Keratinocyte (primary cell): Measurements from ENCODE around the gene ADAD2.

ENCODE experiments used
- CTCF ChIP-seq, 3 experiments: IDR thresholded peaks in 1 of 3; conservative IDR thresholded peaks in 1 of 3; optimal IDR thresholded peaks in 1 of 3; 2 replicates in 2 of 3; 3 replicates in 1 of 3; pipeline versions ENCODE3 to v1.5.1; 2011; ENCODE audit warnings: low read length in 3 of 3, mild to moderate bottlenecking in 3 of 3, moderate library complexity in 2 of 3, control low read depth in 1 of 3, inconsistent platforms in 1 of 3; ENCODE audit not compliant: insufficient read depth in 2 of 3; ENCODE audit errors: extremely low read depth in 1 of 3
- EZH2 ChIP-seq: IDR thresholded peaks from one replicate; pipeline ENCODE4 v1.6.1; 2012; ENCODE audit warnings: inconsistent platforms, mild to moderate bottlenecking, low read length, moderate library complexity

DNA sequence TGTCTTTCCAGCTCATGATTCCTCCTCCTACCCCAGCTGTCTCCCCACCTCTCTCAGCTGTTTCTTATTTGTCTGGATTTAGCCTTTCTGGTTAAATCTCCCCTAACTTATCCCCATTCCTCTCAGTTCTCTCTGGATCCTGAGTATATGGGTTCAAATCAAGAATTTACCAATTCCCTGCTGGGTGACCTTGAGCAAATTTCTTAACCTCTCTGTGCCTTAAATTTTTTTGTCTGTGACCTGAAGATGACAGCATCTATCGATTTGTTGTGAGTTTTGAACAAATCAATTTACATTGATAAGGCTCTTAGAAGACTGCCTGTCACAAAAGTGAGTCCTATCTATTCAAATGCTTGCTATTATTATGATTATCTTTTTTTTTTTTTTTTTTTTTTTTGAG is 50.8 kb downstream of the ADAD2 start:
- TF ChIP-seq CTCF (optimal IDR thresholded peaks at IDR 0.05 in 1 of 3, IDR thresholded peaks at IDR 0.05 in 1 of 3, conservative IDR thresholded peaks at IDR 0.05 in 1 of 3; ENCODE audit: extremely low read depth in 1 of 3, insufficient read depth in 2 of 3, low read length in 3 of 3) (no peak), EZH2 (no peak)
